Liver (tissue), 9 donors: Measurements from ENCODE around the gene AKR1C1. TPM values are rescaled to one million over a fixed set of nuclear protein-coding genes. Genes with fewer than 3 reads are reported as not detected.
"Not testable (repeated sequence)": the region's sequence is repeated elsewhere in the genome, so short reads cannot be mapped to it uniquely, and the experiment has no call there.

Experiments used
- DNase-seq: peaks from one replicate; pipeline ENCODE4 v3.0.0-alpha.2; 2017; ENCODE audit warnings: low spot score
- H3K27ac ChIP-seq, 2 donors: one replicate each; pipeline ENCODE4 v1.7.0; 2013; ENCODE audit warnings: inconsistent platforms in 2 of 2, low read length in 2 of 2, control low read depth in 1 of 2, low read depth in 1 of 2, mild to moderate bottlenecking in 1 of 2
- H3K27me3 ChIP-seq, 4 donors: one replicate each; pipeline versions ENCODE4 v1.6.1 to v1.7.0; 2013; ENCODE audit warnings: low read length in 3 of 4, inconsistent platforms in 1 of 4, mild to moderate bottlenecking in 1 of 4, moderate library complexity in 1 of 4; ENCODE audit not compliant: control insufficient read depth in 4 of 4, insufficient read depth in 4 of 4
- H3K36me3 ChIP-seq, 4 donors: one replicate each; pipeline versions ENCODE4 v1.6.1 to v1.7.0; 2013; ENCODE audit warnings: low read length in 3 of 4, mild to moderate bottlenecking in 3 of 4, low read depth in 1 of 4, moderate library complexity in 1 of 4; ENCODE audit not compliant: control insufficient read depth in 4 of 4, insufficient read depth in 3 of 4
- H3K4me1 ChIP-seq, 4 donors: one replicate each; pipeline versions ENCODE4 v1.6.1 to v1.7.0; 2013; ENCODE audit warnings: low read length in 3 of 4, mild to moderate bottlenecking in 3 of 4, moderate library complexity in 1 of 4; ENCODE audit not compliant: control insufficient read depth in 4 of 4, insufficient read depth in 4 of 4
- H3K4me3 ChIP-seq, 3 donors: one replicate each; pipeline versions ENCODE4 v1.6.1 to v1.7.0; 2013; ENCODE audit warnings: low read length in 3 of 3, control low read depth in 1 of 3, low read depth in 1 of 3, mild to moderate bottlenecking in 1 of 3
- H3K9ac ChIP-seq, 2 donors: one replicate each; pipeline ENCODE4 v1.7.0; 2013; ENCODE audit warnings: low read length in 2 of 2, mild to moderate bottlenecking in 2 of 2, moderate library complexity in 2 of 2, control low read depth in 1 of 2, low read depth in 1 of 2
- H3K9me3 ChIP-seq, 4 donors: one replicate each; pipeline versions ENCODE4 v1.6.1 to v1.7.0; 2013; ENCODE audit warnings: low read length in 3 of 4; ENCODE audit not compliant: control insufficient read depth in 4 of 4
- ATF3 ChIP-seq: IDR thresholded peaks from 2 replicates; pipeline ENCODE4 v1.6.1; 2016; ENCODE audit warnings: antibody characterized with exemption
- CTCF ChIP-seq: fragments of 150-350 bp; IDR thresholded peaks from 2 replicates; pipeline ENCODE4 v1.5.1; 2017; ENCODE audit warnings: improper control_type of control experiment, low read depth, low read length; ENCODE audit not compliant: missing input control
- EGR1 ChIP-seq, 2 donors: IDR thresholded peaks; 2 replicates each; pipeline ENCODE4 v1.6.1; 2016 to 2018; ENCODE audit warnings: antibody characterized with exemption in 2 of 2, low read depth in 2 of 2
- FOXA1 ChIP-seq: IDR thresholded peaks from 2 replicates; pipeline ENCODE4 v1.6.1; 2016; ENCODE audit warnings: antibody characterized with exemption
- GABPA ChIP-seq, 2 donors: IDR thresholded peaks in 1 of 2; conservative IDR thresholded peaks in 1 of 2; 2 replicates each; pipeline ENCODE4 v1.6.1; 2016; ENCODE audit warnings: antibody characterized with exemption in 2 of 2, mild to moderate bottlenecking in 1 of 2, moderate library complexity in 1 of 2
- HNF4G ChIP-seq: IDR thresholded peaks from 2 replicates; pipeline ENCODE4 v1.6.1; 2016; ENCODE audit warnings: antibody characterized with exemption
- JUND ChIP-seq, 2 donors: IDR thresholded peaks; 2 replicates each; pipeline ENCODE4 v1.6.1; 2016; ENCODE audit warnings: antibody characterized with exemption in 2 of 2
- MAX ChIP-seq: IDR thresholded peaks from 2 replicates; pipeline ENCODE4 v1.6.1; 2016; ENCODE audit warnings: antibody characterized with exemption
- NR2F2 ChIP-seq: IDR thresholded peaks from 2 replicates; pipeline ENCODE4 v1.6.1; 2016; ENCODE audit warnings: antibody characterized with exemption
- RAD21 ChIP-seq, 2 donors: IDR thresholded peaks; 2 replicates each; pipeline ENCODE4 v1.6.1; 2016; ENCODE audit warnings: antibody characterized with exemption in 2 of 2, mild to moderate bottlenecking in 2 of 2
- REST ChIP-seq: IDR thresholded peaks from 2 replicates; pipeline ENCODE4 v1.6.1; 2016; ENCODE audit warnings: antibody characterized with exemption, mild to moderate bottlenecking
- RXRA ChIP-seq, 2 donors: IDR thresholded peaks; 2 replicates each; pipeline ENCODE4 v1.6.1; 2017 to 2018; ENCODE audit warnings: antibody characterized with exemption in 2 of 2, mild to moderate bottlenecking in 1 of 2
- SP1 ChIP-seq: IDR thresholded peaks from 2 replicates; pipeline ENCODE4 v1.6.1; 2018; ENCODE audit warnings: antibody characterized with exemption, mild to moderate bottlenecking
- TAF1 ChIP-seq: conservative IDR thresholded peaks from 2 replicates; pipeline ENCODE4 v1.6.1; 2016; ENCODE audit warnings: antibody characterized with exemption, mild to moderate bottlenecking
- YY1 ChIP-seq: IDR thresholded peaks from 2 replicates; pipeline ENCODE4 v1.6.1; 2016; ENCODE audit warnings: antibody characterized with exemption, mild to moderate bottlenecking
- ZBTB33 ChIP-seq: IDR thresholded peaks from 2 replicates; pipeline ENCODE4 v1.6.1; 2016; ENCODE audit warnings: antibody characterized with exemption
- WGBS: extraction: QIAGEN DNeasy Blood & Tissue Kit; methylation state at CpG from one replicate; pipeline ENCODE4 v1.1.7; 2013; 5-methylcytosine and 5-hydroxymethylcytosine counted together
- polyA plus RNA-seq, 2 donors: library from polyadenylated mRNA; stranded (reverse) in 1 of 2; unstranded in 1 of 2; fragments of 200-250 nt in 1 of 2; fragments of >200 nt in 1 of 2; fragmentation: Nextera tagmentation in 1 of 2; extraction: Ambion mirVana in 1 of 2; gene quantifications; one replicate each; pipeline versions ENCODE4 v1.2.1 to v1.2.3, GENCODE V29; 2013 to 2015
- total RNA-seq, 2 donors: library from RNA; depleted of rRNA; stranded (reverse); fragments of >200 nt; gene quantifications; one replicate each; pipeline ENCODE4 v1.2.3, GENCODE V29; 2014
- donor health status: healthy.
- donor health status: healthy.
- donor health status: healthy.
- donor health status: healthy.
- donor health status: healthy.

AKR1C1 gene
- total and polyA plus RNA-seq, 4 donors: 128 to 540 (median 145) TPM

GRCh38 chr10:4984971-4985594, 21.9 kb downstream of the AKR1C1 start:
- peaks cover 0 to 7% (median 2%) of the 10 kb centered on the region in 4 donors for H3K36me3 ChIP-seq
- no peak overlapping the region for H3K4me3 ChIP-seq
- H3K9me3 ChIP-seq: no peaks in the 10 kb centered on the region
- no peak overlapping the region for H3K9ac ChIP-seq
- TF ChIP-seq GABPA (IDR thresholded peaks at IDR 0.05 in 1 of 2, conservative IDR thresholded peaks at IDR 0.05 in 1 of 2) (no peak), RXRA (IDR thresholded peaks at IDR 0.05) (peak in 1 of 2 donors; percentile 5), EGR1 (IDR thresholded peaks at IDR 0.05; ENCODE audit: low read depth in 2 of 2) (peak in 1 of 2 donors; percentile 3), RAD21 (IDR thresholded peaks at IDR 0.05) (peak in 1 of 2 donors; percentile 27), YY1 (peak; percentile 28), TAF1 (no peak)
- no peaks in the 10 kb centered on the region for H3K27me3 ChIP-seq
- 67% methylated on average over 7 of the region's 7 CpGs for WGBS
- no peaks in the 10 kb centered on the region for H3K4me1 ChIP-seq
- DNase-seq: no peak
- no peak overlapping the region for H3K27ac ChIP-seq

GRCh38 chr10:4988000-4988641, 24.9 kb downstream of the AKR1C1 start:
- not testable (repeated sequence) for H3K4me1 ChIP-seq, H3K27ac ChIP-seq, DNase-seq, H3K27me3 ChIP-seq, H3K9me3 ChIP-seq, H3K4me3 ChIP-seq, H3K9ac ChIP-seq
- H3K36me3 ChIP-seq: peaks cover 0 to 11% (median 3%) of the 10 kb centered on the region in 4 donors
- 87% methylated on average over 6 of the region's 6 CpGs for WGBS

- WGBS: 94% methylated on average over 2 of the region's 2 CpGs
Measured at GRCh38 chr10:4990217-4990616, 27.0 kb downstream of the AKR1C1 start.

More at GRCh38 chr10:4990217-4990616, 27.0 kb downstream of the AKR1C1 start:
- TF ChIP-seq YY1: no peak
- TF ChIP-seq GABPA (IDR thresholded peaks at IDR 0.05 in 1 of 2, conservative IDR thresholded peaks at IDR 0.05 in 1 of 2): no peak
- TF ChIP-seq MAX: no peak
- TF ChIP-seq RAD21 (IDR thresholded peaks at IDR 0.05): no peak
- no peak for TF ChIP-seq CTCF
- no peak for TF ChIP-seq ATF3
- TF ChIP-seq NR2F2: no peak
- no peak for TF ChIP-seq JUND (IDR thresholded peaks at IDR 0.05)
- no peak for TF ChIP-seq SP1
- no peak for TF ChIP-seq FOXA1
- no peak for TF ChIP-seq TAF1
- no peak for TF ChIP-seq ZBTB33
- no peak for TF ChIP-seq REST
- no peak for TF ChIP-seq RXRA (IDR thresholded peaks at IDR 0.05)
- TF ChIP-seq HNF4G: no peak
- no peak overlapping the region for H3K4me3 ChIP-seq
- H3K4me1 ChIP-seq: no peaks in the 10 kb centered on the region
- H3K27me3 ChIP-seq: no peaks in the 10 kb centered on the region
- H3K9ac ChIP-seq: no peak overlapping the region
- no peak for DNase-seq
- H3K36me3 ChIP-seq: peaks cover 0 to 15% (median 5%) of the 10 kb centered on the region in 4 donors
- H3K27ac ChIP-seq: no peak overlapping the region
- no peaks in the 10 kb centered on the region for H3K9me3 ChIP-seq
